GM19324 (cell line): ENCODE results near the gene BLOC1S6.
"Not testable (repeated sequence)": the region's sequence is repeated elsewhere in the genome, so short reads cannot be mapped to it uniquely, and the experiment has no call there.

Experiments
- ATAC-seq: cut with Tn5 transposase; IDR thresholded peaks from one replicate; pipeline ENCODE4 v1.9.1; 2021; ENCODE audit warnings: mild to moderate bottlenecking, moderate library complexity; ENCODE audit not compliant: unreplicated experiment, low FRiP score

Gene BLOC1S6

DNA sequence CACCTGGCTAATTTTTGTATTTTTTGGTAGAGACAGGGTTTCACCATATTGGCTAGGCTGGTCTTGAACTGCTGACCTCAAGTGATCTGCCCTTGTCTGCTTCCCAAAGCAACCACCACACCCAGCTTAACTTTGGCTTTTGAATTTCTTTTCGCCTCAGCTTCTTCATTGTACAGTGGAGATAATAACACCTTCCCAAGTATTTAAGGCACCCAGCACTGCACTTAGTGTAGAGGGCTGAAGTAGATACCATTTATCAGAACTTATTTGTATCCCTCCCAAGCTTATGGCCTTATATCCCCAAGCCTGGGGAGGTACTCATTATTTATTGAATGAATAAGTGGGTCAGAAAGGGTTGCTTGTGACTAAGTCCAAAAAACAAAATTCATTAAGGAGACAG, 50.0 kb downstream of the BLOC1S6 start:
- ATAC-seq = no peak

DNA sequence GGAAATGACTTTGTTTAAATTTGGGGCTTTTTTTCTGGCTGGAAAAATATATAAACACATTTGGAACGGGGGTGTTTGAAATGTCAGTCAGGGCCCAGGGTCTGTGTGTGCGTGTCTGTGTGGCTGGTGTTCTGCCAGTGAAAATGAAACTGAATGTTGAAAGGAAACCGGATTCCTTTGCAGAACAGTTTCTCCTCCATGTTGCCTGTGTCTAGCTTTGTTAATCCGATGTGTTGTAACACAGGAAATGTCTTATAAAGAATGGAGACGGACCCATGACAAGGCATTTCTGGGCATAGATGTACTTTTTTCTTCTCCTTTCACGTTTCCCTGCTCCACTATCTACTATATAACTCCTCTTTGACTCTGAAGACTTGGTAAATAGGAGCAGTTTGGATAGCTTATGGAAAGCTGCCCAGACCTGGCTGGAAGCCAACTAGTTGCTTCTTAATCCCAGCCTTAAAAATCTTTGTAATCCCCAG, 50.4 kb downstream of the BLOC1S6 start:
- ATAC-seq = peak; percentile 26

DNA sequence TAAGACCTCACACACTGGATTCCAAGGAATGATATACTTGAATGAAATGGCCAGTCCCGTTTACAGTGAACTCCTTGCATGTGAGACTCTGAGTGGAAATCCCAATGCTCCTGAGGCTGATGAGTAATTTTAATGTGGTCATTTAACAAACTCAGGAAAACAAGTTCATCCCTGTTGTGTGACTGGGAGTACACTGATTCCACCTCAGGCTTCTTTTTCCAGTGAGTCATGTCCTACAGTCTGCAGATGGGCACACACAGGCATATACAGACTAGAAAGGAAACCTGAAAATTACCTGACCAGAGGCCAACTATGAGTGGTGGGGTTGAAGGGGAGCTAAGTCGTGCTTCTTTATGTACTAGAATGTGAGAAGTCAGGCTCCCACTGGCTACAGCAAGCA, 53.4 kb downstream of the BLOC1S6 start:
- no peak for ATAC-seq

DNA sequence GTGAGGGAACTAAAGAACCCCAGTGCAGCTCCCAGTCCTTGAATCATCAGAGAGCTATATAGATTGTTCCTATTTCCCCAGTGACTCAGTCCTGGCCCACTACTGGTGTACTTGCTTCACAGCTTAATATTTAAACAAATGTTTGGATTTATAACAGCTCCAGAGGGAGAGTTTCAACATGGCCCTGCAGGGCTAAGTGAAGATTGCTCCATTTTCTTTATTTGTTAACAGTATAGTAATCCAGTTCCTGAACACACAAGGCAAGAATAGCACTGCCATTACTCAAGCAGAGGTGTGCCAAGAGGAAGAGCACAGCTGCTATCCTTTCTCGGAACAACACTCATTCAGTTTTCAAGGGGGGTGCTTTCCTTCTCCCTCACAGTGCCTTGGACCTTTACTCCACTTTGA, 54.2 kb downstream of the BLOC1S6 start:
- ATAC-seq = no peak

DNA sequence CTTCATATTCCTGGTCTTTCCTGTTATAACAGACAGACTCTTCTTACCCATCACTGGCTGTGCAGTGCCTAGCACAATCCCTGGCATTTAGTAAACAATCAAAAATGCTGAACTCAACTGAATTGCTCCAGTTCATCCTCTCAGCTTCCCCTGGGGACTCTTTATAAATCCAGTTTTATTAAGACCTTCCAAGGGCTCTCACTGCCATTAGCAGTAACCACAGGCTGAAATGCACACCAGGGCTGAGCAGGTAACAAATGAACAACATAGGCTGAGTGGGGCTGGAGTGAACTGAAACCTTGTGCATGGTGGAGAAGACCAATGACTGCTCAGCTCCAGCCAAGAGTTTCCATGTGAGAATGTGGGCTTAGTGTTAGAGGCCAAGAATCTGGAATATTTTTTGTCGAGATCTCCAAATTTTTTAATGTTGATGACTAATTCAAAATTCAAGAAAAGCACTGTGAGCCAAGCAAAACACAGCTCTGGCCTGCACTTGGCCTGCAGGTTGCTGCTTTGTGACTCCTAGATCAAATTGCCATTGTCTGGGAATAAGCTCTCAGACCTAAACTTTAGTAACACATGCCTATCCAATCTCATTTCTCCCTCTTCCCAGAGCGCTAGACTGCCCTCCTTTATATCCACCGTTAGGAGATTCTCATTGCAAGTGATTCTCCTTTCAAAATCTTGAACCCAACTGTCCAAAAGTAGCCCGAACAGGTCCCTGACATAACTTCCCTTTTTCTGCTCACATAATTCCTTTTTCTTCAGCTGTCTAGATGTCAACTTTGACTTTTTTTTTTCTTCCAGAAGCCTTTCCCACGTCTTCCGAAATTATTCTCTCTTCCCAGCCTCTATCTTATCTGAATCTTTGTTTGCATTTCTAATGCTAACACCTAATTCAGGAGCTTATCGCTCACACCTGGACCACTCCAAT, 55.1 kb downstream of the BLOC1S6 start:
- ATAC-seq = no peak

DNA sequence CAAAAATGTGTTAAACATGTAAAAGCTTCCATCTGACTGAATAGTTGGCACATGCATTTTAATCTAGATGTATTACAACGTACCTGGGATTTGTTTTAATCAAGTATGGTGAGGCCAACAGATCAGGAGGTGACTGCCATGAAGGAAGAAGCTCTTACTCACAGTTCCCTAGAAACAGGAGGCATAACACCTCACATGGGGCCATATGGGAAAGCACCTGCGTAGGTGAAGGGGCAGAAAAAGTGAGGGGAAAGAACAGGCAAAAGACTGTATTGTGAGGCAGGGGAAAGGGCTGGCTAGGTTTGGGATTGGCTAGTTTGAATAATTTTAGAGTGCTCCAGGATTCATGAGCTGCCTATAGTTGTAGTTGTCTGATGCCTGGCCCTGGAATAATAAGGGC, 57.3 kb downstream of the BLOC1S6 start:
- no peak for ATAC-seq

DNA sequence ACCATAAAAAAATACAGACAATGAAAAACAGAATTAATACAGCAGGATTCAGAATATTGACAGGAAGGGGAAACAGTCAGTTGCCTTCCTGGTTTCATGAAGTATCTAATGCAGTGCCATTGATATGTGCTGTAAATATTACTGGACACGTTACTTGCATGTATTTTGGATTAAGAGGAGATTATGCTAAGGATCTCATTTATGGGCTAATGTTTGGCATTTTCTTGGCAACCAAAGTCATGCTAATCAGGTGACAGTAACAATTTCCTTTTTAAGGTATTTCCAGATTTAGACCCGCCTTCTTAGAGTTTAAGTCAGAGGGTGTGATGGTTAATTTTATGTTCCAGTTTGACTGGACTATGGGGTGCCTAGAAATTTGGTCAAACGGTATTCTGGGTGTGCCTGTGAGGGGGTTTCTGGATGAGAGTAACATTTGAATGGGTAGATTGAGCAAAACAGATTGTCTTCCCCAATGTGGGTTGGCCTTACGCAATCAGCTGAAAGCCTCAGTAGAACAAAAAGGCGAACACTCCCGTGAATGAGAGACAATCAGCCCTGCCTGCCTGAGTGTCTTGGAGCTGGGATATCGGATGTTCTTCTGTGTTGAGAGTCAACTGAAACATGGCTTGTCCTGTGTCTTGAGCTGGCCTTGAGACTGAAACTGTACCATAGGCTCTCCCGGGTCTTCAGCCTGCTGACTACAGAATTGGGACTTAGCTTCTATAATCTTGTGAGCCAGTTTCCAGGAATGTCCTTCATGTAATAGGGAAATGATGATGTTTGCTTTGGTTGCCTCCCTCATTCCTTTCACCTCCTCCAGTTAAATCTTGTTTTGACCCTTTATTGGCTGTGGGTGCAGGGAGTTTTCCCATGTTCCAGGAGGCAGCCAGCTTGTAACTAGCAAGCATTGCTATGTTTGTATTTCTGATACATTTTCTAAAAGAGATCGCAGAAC, 58.1 kb downstream of the BLOC1S6 start:
- no peak for ATAC-seq

DNA sequence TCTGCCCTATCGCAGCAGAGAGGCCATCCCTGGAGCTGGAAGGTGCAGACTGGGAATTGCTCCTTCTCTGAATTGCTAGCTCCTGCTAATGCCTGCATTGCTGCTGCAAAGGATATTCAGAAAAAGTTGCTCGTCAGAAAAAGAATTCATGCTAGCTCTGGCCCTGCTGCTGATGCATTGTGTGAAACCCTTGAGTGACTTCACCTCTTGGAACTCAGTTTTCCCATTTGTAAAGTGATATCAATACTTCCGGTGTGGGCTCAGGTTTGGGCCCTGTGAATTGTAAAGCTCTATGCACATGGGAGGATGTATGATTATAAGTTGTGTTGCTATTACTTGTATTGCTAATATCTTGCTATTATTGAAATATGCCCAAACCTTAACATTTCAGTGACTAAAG, 59.0 kb downstream of the BLOC1S6 start:
- ATAC-seq = no peak

DNA sequence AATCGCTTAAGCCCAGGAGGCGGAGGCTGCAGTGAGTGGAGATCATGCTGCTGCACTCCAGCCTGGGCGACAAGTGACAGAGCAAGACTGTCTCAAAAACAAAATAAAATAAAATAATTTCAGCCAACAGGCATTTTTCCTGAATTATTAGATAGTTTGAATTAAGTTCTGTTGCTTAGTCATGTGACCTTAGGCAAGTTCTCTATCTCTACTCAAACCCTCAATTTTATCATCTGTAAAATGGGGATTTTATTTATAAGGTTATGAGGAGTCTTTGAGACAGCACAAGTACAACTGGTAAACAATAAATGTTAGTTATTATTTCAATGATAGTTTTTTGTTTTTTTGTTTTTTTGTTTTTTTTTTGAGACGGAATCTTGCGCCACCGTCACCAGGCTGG, 60.6 kb downstream of the BLOC1S6 start:
- no peak for ATAC-seq

DNA sequence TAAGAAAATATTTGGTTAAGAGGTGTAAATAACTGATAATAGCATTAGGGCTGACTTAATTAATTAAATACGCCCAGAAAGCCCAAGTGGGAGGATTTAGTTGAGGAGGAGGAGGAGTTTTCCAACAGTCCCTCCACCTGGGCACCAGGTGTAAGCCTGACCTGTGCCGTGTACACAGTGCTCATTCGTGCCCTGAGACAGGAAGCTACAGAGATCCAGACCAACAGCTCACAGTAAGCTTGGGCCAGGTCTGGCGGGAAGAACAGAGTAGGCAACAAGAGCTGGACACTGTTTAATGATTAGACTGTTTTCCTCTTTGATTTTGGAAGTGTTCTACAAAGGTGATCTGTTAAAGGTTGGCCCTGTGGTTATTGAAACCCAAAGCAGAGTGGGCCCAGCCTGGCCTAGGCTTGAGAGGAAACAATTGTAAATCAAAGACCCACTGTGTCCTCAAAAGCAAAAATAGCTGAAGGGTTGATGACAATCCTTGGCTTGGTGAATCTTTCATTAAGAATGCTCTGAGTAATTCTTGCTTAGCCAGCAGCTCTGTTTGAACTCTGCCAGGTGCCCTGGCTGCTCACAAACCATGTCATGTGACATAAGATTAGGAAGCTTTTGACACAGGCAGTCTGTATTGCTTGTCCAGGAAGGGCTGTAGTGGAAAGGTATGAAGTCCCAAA, 61.5 kb downstream of the BLOC1S6 start:
- ATAC-seq = no peak

DNA sequence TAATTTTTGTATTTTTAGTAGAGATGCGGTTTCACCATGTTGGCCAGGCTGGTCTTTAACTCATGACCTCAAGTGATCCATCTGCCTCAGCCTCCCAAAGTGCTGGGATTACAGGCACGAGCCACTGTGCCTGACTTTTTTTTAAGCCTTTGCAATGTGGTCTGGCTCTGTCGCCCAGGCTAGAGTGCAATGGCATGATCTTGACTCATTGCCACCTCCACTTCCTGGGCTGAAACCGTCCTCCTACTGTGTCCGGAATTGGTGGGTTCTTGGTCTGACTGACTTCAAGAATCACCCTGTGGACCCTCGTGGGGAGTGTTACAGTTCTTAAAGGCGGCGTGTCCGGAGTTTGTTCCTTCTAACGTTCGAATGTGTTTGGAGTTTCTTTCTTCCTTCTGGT, 62.8 kb downstream of the BLOC1S6 start:
- ATAC-seq = not testable (repeated sequence)

DNA sequence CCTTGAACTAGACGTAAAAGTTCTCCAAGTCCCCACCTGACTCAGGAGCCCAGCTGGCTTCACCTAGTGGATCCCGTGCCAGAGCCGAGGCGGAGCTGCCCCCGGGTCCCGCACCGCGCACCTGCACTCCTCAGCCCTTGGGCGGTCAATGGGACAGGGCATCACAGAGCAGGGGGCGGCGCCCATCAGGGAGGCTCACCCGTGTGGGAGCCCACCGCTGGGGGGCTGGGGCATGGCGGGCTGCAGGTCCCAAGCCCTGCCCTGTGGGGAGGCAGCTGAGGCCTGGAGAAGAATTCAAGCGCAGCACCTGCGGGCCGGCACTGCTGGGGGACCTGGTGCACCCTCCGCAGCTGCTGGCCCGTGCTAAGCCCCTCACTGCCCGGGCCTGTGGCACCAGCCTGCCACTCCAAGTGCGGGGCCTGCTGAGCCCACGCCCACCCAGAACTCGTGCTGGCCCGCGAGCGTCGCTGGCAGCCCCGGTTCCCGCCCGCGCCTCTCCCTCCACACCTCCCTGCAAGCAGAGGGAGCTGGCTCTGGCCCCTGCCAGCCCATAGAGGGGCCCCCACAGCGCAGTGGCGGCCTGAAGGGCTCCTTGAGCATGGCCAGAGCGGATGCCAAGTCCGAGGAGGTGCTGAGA, 63.8 kb downstream of the BLOC1S6 start:
- ATAC-seq = no peak

DNA sequence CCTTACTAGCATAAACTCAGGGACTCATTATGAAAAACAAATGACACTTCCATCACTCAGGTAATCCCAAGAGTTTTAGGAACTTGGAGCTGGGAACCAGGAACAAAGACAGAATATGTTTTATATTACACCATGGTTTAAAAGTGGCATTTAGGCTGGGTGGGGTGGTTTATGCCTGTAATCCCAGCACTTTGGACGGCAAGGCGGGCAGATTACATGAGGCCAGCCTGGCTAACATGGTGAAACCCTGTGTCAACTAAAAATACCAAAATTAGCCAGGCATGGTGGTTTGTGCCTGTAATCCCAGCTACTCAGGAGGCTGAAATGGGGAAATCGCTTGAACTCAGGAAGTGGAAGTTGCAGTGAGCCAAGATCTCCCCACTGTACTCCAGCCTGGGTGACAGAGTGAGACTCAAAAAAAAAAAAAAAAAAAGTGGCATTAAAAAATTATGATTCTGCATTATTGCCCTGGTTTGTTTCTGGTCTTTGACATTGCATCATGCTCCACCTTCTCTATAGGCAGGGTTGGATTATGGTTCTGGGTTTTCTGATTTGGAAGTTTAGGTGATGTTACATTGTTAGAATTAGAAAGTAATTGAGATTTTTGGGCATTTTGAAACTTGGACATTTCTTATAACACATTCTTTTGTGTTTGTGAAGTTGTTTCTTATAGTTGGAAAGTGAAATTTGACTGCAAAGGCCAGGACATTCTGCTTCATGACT, 66.7 kb downstream of the BLOC1S6 start:
- no peak for ATAC-seq

DNA sequence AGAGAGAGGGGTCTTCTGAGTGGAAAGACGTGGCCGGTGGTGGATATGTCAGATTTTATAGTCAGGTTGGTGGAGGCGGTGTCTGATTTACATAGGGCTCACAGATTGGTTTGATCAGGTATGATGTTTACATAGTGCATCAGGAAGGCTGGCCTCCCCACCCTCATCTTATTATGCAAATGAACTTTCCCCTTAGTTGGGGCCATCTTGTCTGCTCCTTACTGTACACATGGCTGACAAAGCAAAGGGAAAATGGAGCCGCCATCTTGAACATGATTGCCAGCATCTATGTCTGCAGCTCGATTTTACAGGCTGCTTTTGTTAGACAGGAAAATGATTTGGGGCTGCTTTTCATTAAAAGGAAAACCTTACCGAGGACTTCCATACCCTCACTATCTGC, 67.6 kb downstream of the BLOC1S6 start:
- ATAC-seq = no peak

DNA sequence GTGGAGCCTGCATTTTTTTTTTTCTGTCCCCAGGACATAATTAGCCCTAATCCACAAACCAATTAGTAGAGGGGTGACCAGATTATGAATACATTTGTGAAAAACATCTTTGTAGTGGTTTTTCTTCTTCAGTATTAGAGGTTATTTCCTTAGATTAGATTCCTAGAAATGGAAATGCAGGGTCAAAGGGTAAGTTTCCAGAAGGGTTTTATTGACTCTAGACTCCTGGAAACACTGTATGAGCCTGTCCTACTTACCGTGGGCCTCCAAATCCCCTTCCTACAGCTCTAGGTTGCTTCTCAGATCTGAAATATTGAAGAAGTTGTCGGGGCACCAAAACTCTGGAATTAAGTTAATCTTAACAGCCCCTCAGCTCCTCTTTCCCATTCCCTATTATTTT, 70.1 kb downstream of the BLOC1S6 start:
- ATAC-seq = no peak

DNA sequence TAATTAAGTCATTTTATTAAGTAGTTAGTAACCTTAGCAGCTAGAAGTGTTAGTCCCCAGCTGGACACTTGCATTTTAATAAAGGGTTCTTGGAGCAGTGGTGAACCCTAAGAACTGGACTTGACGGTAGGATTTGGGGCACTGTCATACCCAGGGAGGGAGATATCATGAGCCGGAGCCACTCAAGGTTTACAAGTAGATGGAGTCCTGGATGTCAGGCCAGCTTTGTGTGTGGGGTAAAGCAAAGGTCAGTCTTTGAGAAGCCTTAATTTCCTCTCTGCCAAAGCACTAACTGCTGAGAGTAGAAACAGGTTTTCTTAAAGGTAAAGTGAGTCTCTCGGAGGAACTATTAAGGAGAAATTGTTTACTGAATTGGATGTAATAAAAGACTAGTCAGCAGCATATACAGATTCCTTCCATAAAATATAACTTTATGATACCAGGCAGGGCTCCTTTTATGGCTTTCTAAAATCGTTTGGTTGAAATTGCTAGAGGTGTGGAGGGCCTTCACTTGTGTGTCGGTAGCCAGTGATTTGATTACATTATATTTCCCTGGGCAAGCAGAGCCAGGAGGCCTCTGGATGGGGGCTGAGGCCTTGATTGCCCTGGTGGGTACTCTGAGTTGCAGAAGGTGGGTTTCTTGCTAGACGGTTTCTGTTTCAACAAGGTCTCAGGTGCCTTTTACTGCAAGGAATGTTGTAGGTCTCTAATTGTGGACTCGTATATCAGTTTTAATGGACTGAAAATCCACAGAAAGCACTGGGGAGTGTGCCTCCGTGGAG, 70.8 kb downstream of the BLOC1S6 start:
- no peak for ATAC-seq
